Measurements from ENCODE around the gene INSIG2.

The INSIG2 gene

GRCh38 chr2:118120401-118120780, 32.1 kb downstream of the INSIG2 start:
- DNase-seq = no peak
- TF ChIP-seq GATA1 (IDR thresholded peaks at IDR 0.05; ENCODE audit: low read depth, low read length) (no peak), POLR2A (IDR thresholded peaks at IDR 0.05; ENCODE audit: low read length) (no peak)

- DNase-seq = no peak
- TF ChIP-seq GATA1 (IDR thresholded peaks at IDR 0.05; ENCODE audit: low read depth, low read length) = no peak
- TF ChIP-seq POLR2A (IDR thresholded peaks at IDR 0.05; ENCODE audit: low read length) = no peak
Observed at GRCh38 chr2:118121101-118121500, 32.8 kb downstream of the INSIG2 start.

- no peak for TF ChIP-seq GATA1 (IDR thresholded peaks at IDR 0.05; ENCODE audit: low read depth, low read length)
- no peak for TF ChIP-seq POLR2A (IDR thresholded peaks at IDR 0.05; ENCODE audit: low read length)
- DNase-seq = no peak
Observed at GRCh38 chr2:118121986-118122524, 33.8 kb downstream of the INSIG2 start.

GRCh38 chr2:118122594-118123281, 34.5 kb downstream of the INSIG2 start:
- no peak for DNase-seq
- TF ChIP-seq GATA1 (IDR thresholded peaks at IDR 0.05; ENCODE audit: low read depth, low read length) (no peak), POLR2A (IDR thresholded peaks at IDR 0.05; ENCODE audit: low read length) (no peak)

GRCh38 chr2:118123561-118124232, 35.4 kb downstream of the INSIG2 start:
- DNase-seq = no peak
- no peak for TF ChIP-seq POLR2A (IDR thresholded peaks at IDR 0.05; ENCODE audit: low read length)
- TF ChIP-seq GATA1 (IDR thresholded peaks at IDR 0.05; ENCODE audit: low read depth, low read length) = no peak

- TF ChIP-seq POLR2A (IDR thresholded peaks at IDR 0.05; ENCODE audit: low read length) = no peak
- TF ChIP-seq GATA1 (IDR thresholded peaks at IDR 0.05; ENCODE audit: low read depth, low read length) = no peak
Observed at GRCh38 chr2:118124288-118124891, 36.1 kb downstream of the INSIG2 start.

GRCh38 chr2:118127250-118127649, 39.0 kb downstream of the INSIG2 start:
- no peak for DNase-seq
- no peak for TF ChIP-seq GATA1 (IDR thresholded peaks at IDR 0.05; ENCODE audit: low read depth, low read length)
- TF ChIP-seq POLR2A (IDR thresholded peaks at IDR 0.05; ENCODE audit: low read length) = no peak

More at GRCh38 chr2:118124288-118124891, 36.1 kb downstream of the INSIG2 start:
- no peak for DNase-seq

- no peak for TF ChIP-seq POLR2A (IDR thresholded peaks at IDR 0.05; ENCODE audit: low read length)
- TF ChIP-seq GATA1 (IDR thresholded peaks at IDR 0.05; ENCODE audit: low read depth, low read length) = no peak
- no peak for DNase-seq
Observed at GRCh38 chr2:118128826-118129225, 40.6 kb downstream of the INSIG2 start.

- no peak for DNase-seq
- TF ChIP-seq POLR2A (IDR thresholded peaks at IDR 0.05; ENCODE audit: low read length) = no peak
Observed at GRCh38 chr2:118130385-118130784, 42.1 kb downstream of the INSIG2 start.

GRCh38 chr2:118131771-118132170, 43.5 kb downstream of the INSIG2 start:
- no peak for DNase-seq
- no peak for TF ChIP-seq POLR2A (IDR thresholded peaks at IDR 0.05; ENCODE audit: low read length)
- no peak for TF ChIP-seq GATA1 (IDR thresholded peaks at IDR 0.05; ENCODE audit: low read depth, low read length)

- no peak for DNase-seq
- TF ChIP-seq GATA1 (IDR thresholded peaks at IDR 0.05; ENCODE audit: low read depth, low read length) (no peak), POLR2A (IDR thresholded peaks at IDR 0.05; ENCODE audit: low read length) (no peak)
Observed at GRCh38 chr2:118133916-118134315, 45.6 kb downstream of the INSIG2 start.

- TF ChIP-seq POLR2A (IDR thresholded peaks at IDR 0.05; ENCODE audit: low read length) = no peak
- no peak for TF ChIP-seq GATA1 (IDR thresholded peaks at IDR 0.05; ENCODE audit: low read depth, low read length)
- DNase-seq = no peak
Observed at GRCh38 chr2:118134650-118135049, 46.4 kb downstream of the INSIG2 start.

GRCh38 chr2:118145207-118145606, 56.9 kb downstream of the INSIG2 start:
- no peak for TF ChIP-seq POLR2A (IDR thresholded peaks at IDR 0.05; ENCODE audit: low read length)
- no peak for TF ChIP-seq GATA1 (IDR thresholded peaks at IDR 0.05; ENCODE audit: low read depth, low read length)
- no peak for DNase-seq

- no peak for TF ChIP-seq POLR2A (IDR thresholded peaks at IDR 0.05; ENCODE audit: low read length)
- no peak for TF ChIP-seq GATA1 (IDR thresholded peaks at IDR 0.05; ENCODE audit: low read depth, low read length)
- no peak for DNase-seq
Observed at GRCh38 chr2:118145806-118146205, 57.5 kb downstream of the INSIG2 start.

All from erythroblast (primary cell).